ENCODE measurements around the gene MIA2.
A peak's percentile ranks its signal among the peaks of the same experiment; 100 is the strongest.

The MIA2 gene

GRCh38 chr14:39406560-39406959 lies 172.8 kb downstream of the MIA2 start:
- DNase-seq = no peak

GRCh38 chr14:39416072-39416471 lies 182.4 kb downstream of the MIA2 start:
- DNase-seq = no peak

GRCh38 chr14:39417014-39417413 lies 183.3 kb downstream of the MIA2 start:
- no peak for DNase-seq

- no peak for DNase-seq
Measured at GRCh38 chr14:39419272-39419671, 185.6 kb downstream of the MIA2 start.

GRCh38 chr14:39422243-39422642 lies 188.5 kb downstream of the MIA2 start:
- DNase-seq = no peak

- no peak for DNase-seq
Measured at GRCh38 chr14:39423793-39424192, 190.1 kb downstream of the MIA2 start.

- no peak for DNase-seq
Measured at GRCh38 chr14:39425947-39426346, 192.2 kb downstream of the MIA2 start.

- DNase-seq = no peak
Measured at GRCh38 chr14:39426605-39427004, 192.9 kb downstream of the MIA2 start.

- DNase-seq = no peak
Measured at GRCh38 chr14:39428118-39428517, 194.4 kb downstream of the MIA2 start.

- DNase-seq = no peak
Measured at GRCh38 chr14:39430762-39431415, 197.2 kb downstream of the MIA2 start.

- DNase-seq = peak; percentile 43
Measured at GRCh38 chr14:39431416-39432178, 197.9 kb downstream of the MIA2 start.

GRCh38 chr14:39432179-39432618 lies 198.5 kb downstream of the MIA2 start, which contains the start of gene FBXO33:
Gene FBXO33 (minus strand): TSS chr14:39432433. CDS start chr14:39432162, 271 bp downstream.
- peak; percentile 96 for DNase-seq

- peak; percentile 67 for DNase-seq
Measured at GRCh38 chr14:39432619-39433451, 199.1 kb downstream of the MIA2 start.

- no peak for DNase-seq
Measured at GRCh38 chr14:39433452-39433813, 199.7 kb downstream of the MIA2 start.

GRCh38 chr14:39434401-39434800 lies 200.7 kb downstream of the MIA2 start:
- no peak for DNase-seq

- DNase-seq = no peak
Measured at GRCh38 chr14:39435241-39435640, 201.5 kb downstream of the MIA2 start.
